Peyer's patch (tissue), 4 donors: ENCODE measurements around the gene PCNT. TPM values are rescaled to one million over a fixed set of nuclear protein-coding genes. Genes with fewer than 3 reads are reported as not detected.

Experiments
- DNase-seq, 3 donors: peaks; one replicate each; pipeline ENCODE4 v3.0.0-alpha.2; 2017 to 2019
- H3K27ac ChIP-seq, 4 donors: fragments of 200-600 bp; sonication (generic); one replicate each; pipeline ENCODE4 v1.5.1; 2016 to 2019
- H3K27me3 ChIP-seq, 2 donors: fragments of 200-600 bp; sonication (generic); one replicate each; pipeline ENCODE4 v1.5.1; 2019
- H3K36me3 ChIP-seq, 3 donors: fragments of 200-600 bp; sonication (generic); one replicate each; pipeline ENCODE4 v1.5.1; 2016 to 2019
- H3K4me1 ChIP-seq, 4 donors: fragments of 200-600 bp; sonication (generic); one replicate each; pipeline ENCODE4 v1.5.1; 2016 to 2019
- H3K4me3 ChIP-seq, 4 donors: fragments of 200-600 bp; sonication (generic); 1 replicate in 3 of 4; 2 replicates in 1 of 4; pipeline ENCODE4 v1.5.1; 2016 to 2019; ENCODE audit warnings: mild to moderate bottlenecking in 1 of 4
- H3K9me3 ChIP-seq, 4 donors: fragments of 200-600 bp; sonication (generic); one replicate each; pipeline ENCODE4 v1.5.1; 2016 to 2019; ENCODE audit warnings: mild to moderate bottlenecking in 1 of 4
- POLR2A ChIP-seq, 2 donors: fragments of 450-650 bp; IDR thresholded peaks; one replicate each; pipeline ENCODE4 v1.5.1; 2017; ENCODE audit warnings: antibody characterized with exemption in 2 of 2, mild to moderate bottlenecking in 2 of 2, moderate library complexity in 2 of 2
- total RNA-seq, 4 donors: library from RNA; depleted of rRNA; stranded (reverse); fragments of >200 nt; gene quantifications; one replicate each; pipeline ENCODE4 v1.1.0, GENCODE V29; 2016
- TF ChIP-seq, protein P1 (sequence below), 6 experiments: fragments of 450-650 bp in 4 of 6; fragments of 200-600 bp in 2 of 6; sonication (generic) in 1 of 6; IDR thresholded peaks; one replicate each; pipeline ENCODE4 v1.5.1; 2017 to 2019; ENCODE audit warnings: antibody characterized with exemption in 6 of 6, mild to moderate bottlenecking in 3 of 6, moderate library complexity in 1 of 6

Gene PCNT
- total RNA-seq, 4 donors from 2014 or later = 29.2 to 119 (median 59.5) TPM

DNA sequence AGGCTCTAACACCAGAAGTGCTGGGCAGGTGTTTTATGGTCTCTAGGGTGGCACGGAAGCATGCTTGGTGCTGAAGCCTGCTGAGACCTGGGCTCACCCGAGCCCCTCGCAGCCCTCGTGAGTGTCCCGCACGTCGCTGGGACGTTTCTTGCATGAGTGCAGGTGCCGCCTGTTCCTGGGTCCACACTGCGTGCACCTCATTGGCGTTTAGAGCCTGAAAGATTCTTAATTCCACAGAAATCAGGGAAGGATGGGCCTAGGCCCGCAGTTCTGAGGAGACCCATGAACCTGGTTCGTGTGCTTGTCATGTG lies 91.0 kb downstream of the PCNT start:
- Histone ChIP-seq H3K36me3 (peaks cover 0 to 60% (median 0%) of the 10 kb centered on the region in 3 donors), H3K4me1 (no peaks in the 10 kb centered on the region), H3K27ac (no peak overlapping the region), H3K9me3 (no peaks in the 10 kb centered on the region), H3K27me3 (no peaks in the 10 kb centered on the region), H3K4me3 (no peak overlapping the region)
- TF ChIP-seq, protein P1, sequence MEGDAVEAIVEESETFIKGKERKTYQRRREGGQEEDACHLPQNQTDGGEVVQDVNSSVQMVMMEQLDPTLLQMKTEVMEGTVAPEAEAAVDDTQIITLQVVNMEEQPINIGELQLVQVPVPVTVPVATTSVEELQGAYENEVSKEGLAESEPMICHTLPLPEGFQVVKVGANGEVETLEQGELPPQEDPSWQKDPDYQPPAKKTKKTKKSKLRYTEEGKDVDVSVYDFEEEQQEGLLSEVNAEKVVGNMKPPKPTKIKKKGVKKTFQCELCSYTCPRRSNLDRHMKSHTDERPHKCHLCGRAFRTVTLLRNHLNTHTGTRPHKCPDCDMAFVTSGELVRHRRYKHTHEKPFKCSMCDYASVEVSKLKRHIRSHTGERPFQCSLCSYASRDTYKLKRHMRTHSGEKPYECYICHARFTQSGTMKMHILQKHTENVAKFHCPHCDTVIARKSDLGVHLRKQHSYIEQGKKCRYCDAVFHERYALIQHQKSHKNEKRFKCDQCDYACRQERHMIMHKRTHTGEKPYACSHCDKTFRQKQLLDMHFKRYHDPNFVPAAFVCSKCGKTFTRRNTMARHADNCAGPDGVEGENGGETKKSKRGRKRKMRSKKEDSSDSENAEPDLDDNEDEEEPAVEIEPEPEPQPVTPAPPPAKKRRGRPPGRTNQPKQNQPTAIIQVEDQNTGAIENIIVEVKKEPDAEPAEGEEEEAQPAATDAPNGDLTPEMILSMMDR (IDR thresholded peaks at IDR 0.05) = no peak
- TF ChIP-seq POLR2A (IDR thresholded peaks at IDR 0.05) = no peak
- DNase-seq = no peak

DNA sequence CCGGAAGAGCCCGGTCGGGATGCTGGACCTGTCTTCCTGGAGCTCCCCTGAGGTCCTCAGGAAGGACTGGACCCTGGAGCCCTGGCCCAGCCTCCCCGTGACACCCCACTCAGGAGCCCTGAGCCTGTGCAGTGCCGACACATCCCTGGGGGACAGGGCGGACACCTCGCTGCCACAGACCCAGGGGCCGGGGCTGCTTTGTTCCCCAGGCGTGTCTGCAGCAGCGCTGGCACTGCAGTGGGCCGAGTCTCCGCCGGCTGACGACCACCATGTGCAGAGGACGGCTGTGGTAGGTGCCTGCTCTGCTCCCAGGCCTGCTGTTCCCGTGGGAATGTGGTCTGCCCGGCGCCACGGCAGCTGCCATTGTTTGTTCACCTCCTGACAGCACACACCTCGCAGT lies 92.6 kb downstream of the PCNT start:
- no peak for DNase-seq
- TF ChIP-seq, protein P1 (IDR thresholded peaks at IDR 0.05) = no peak
- no peak for TF ChIP-seq POLR2A (IDR thresholded peaks at IDR 0.05)

DNA sequence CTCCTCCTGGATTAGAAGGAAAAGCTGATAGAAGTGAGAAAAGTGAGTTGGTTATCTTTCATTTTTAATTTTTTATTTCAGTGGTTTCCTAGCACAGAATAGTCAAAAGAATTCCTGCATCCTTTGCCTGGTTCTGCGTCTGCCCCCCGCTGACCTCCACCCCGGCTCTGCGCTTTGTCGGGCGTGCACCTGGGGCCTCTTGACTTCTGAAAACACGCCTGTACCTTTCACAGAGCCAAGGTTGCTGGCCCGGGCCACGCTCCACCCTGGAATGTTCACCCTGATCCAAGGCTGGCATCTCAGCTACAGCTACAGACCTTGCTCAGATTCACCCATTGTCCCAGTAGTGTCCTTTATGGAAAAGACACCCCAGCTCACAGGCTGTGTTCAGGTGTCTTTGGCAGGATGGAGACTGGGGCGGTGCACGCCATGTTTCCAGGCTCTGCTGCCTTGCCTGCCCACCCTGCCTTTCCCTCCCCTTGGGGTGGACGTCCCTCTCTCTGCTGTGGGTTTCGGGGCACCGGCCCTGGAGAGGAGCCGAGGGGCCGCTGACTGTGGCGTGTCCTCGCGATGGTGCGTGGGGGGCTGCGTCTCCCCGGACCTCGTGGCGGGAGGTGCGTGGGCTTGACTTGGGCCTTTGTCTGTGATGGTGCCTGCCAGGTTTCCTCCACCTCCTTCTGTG lies 94.5 kb downstream of the PCNT start:
- no peak for TF ChIP-seq POLR2A (IDR thresholded peaks at IDR 0.05)
- TF ChIP-seq, protein P1 (IDR thresholded peaks at IDR 0.05) = no peak

More for the DNA sequence above, 92.6 kb downstream of the PCNT start:
- no peak overlapping the region for H3K4me3 ChIP-seq
- no peaks in the 10 kb centered on the region for H3K27me3 ChIP-seq
- H3K36me3 ChIP-seq = peaks cover 0 to 56% (median 0%) of the 10 kb centered on the region in 3 donors
- no peaks in the 10 kb centered on the region for H3K9me3 ChIP-seq
- no peaks in the 10 kb centered on the region for H3K4me1 ChIP-seq
- H3K27ac ChIP-seq = no peak overlapping the region

DNA sequence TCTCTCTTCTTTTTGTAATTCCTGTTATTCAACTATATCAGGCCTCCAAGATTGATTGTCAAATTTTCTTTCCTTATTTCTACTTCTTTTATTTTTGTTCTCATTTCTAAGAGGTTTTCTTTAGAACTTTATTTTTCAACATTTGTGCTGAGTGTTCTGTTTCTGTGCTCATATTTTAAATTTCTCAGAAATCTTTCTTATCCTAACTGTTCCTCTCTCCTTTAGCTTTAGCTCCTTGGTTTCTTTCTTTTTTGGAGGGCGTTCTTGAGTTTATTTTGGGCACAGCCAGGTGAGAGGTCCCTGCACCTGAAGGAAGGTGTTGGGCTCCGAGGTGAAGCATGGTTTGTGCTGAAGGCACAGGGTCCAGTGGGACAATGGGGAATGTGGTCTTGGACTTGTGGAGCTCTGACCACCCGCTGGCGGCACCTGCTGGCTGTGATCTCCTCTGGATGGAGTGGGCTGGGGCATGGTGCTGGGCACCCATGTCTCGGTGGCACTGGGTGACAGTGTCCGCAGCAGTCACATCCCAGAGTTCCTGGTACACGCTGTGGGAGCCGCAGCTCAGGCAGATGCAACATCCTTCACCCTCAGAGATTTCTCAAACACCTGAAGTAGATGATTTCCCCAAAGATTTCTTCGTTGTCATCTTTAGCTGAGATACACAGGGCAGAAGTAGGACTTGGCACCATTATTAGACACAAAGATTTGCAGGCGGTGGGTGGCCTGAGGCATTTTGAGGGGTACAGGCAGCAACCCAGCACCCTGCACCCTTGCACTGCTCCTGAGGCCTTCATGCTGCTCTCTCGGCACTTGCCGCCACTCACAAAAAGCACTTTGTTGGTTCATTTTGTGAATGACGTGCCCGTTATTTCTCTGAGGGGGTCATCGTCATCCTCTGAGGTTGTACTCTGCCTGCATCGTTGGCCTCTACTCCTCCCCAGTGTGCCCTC lies 96.6 kb downstream of the PCNT start:
- no peak for DNase-seq
- no peaks in the 10 kb centered on the region for H3K9me3 ChIP-seq
- no peak overlapping the region for H3K4me3 ChIP-seq
- H3K27me3 ChIP-seq = no peaks in the 10 kb centered on the region
- no peak overlapping the region for H3K27ac ChIP-seq
- peaks cover 0 to 51% (median 0%) of the 10 kb centered on the region in 3 donors for H3K36me3 ChIP-seq
- no peaks in the 10 kb centered on the region for H3K4me1 ChIP-seq
- TF ChIP-seq POLR2A (IDR thresholded peaks at IDR 0.05) = no peak
- TF ChIP-seq, protein P1 (IDR thresholded peaks at IDR 0.05) = no peak

More for the DNA sequence above, 94.5 kb downstream of the PCNT start:
- Histone ChIP-seq H3K27me3 (no peaks in the 10 kb centered on the region), H3K4me1 (no peaks in the 10 kb centered on the region), H3K27ac (no peak overlapping the region), H3K36me3 (peaks cover 0 to 56% (median 0%) of the 10 kb centered on the region in 3 donors), H3K9me3 (no peaks in the 10 kb centered on the region), H3K4me3 (no peak overlapping the region)
- DNase-seq = no peak

DNA sequence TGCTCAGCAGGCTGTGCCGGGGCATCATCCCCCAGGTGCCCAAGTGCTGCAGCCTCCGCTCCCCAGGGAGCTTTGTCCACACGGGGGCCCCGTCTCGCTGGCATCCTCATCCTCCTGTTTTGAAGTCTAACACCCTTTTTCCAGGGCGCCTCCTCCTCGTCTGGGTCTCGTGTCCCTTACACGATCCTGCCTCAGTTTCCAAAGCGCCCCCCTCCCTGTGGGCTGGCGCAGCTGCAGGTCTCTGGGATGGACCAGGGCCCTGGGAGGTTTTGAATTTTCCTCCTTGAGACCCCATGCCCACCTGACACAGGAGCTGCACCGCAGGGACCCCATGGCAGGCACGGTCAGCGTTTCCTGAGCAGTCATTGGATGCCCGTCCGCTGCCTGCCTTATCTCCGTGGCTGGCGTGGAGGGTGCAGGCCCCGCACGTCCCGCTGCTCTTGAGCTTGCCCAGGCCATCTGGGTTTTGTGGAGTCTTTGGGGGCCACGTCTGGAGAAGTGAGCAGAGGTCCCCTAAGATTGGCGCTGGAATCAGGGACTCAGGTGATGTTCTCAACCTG lies 97.3 kb downstream of the PCNT start:
- no peaks in the 10 kb centered on the region for H3K4me1 ChIP-seq
- DNase-seq = no peak
- H3K27ac ChIP-seq = no peak overlapping the region
- peaks cover 0 to 48% (median 0%) of the 10 kb centered on the region in 3 donors for H3K36me3 ChIP-seq
- TF ChIP-seq, protein P1 (IDR thresholded peaks at IDR 0.05) = no peak
- no peak for TF ChIP-seq POLR2A (IDR thresholded peaks at IDR 0.05)
- H3K27me3 ChIP-seq = no peaks in the 10 kb centered on the region
- no peak overlapping the region for H3K4me3 ChIP-seq
- H3K9me3 ChIP-seq = no peaks in the 10 kb centered on the region
